ENCODE results near the gene NDUFAF5. TPM values are rescaled to one million over a fixed set of nuclear protein-coding genes. Genes with fewer than 3 reads are reported as not detected.

NDUFAF5 gene
- total RNA-seq, 1 experiment from 2014 or later = 31.8 TPM

DNA sequence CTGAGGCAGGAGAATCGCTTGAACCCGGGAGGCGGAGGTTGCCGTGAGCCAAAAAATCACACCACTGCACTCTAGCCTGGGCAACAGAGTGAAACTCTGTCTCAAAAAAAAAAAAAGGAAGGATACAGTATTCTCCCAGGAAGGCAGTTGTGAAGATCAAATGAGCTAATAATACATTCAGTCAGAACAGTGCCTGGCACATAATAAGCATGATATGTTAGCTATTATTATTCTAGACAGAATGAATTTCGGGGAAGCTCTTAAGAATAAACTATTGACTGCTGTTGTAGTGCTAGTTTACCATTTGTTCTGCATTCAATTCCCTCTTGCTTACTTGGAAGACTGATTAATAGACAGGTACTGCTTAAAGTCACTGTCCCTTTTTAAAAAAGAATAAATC is 40.6 kb downstream of the NDUFAF5 start:
- TF ChIP-seq MXD4 (CRISPR knock-in tag; IDR thresholded peaks at IDR 0.05; ENCODE audit: borderline replicate concordance) (no peak), FOXJ3 (CRISPR knock-in tag; IDR thresholded peaks at IDR 0.05; ENCODE audit: borderline replicate concordance) (no peak), ELF4 (CRISPR knock-in tag; IDR thresholded peaks at IDR 0.05; ENCODE audit: low read depth) (no peak), ZNF138 (CRISPR knock-in tag; conservative IDR thresholded peaks at IDR 0.05) (no peak), CBFB (CRISPR knock-in tag; IDR thresholded peaks at IDR 0.05; ENCODE audit: low read depth) (no peak), TCF7 (CRISPR knock-in tag; IDR thresholded peaks at IDR 0.05; ENCODE audit: low read depth) (no peak), NR2C2 (CRISPR knock-in tag; IDR thresholded peaks at IDR 0.05) (no peak)
- TF ChIP-seq, protein P1, sequence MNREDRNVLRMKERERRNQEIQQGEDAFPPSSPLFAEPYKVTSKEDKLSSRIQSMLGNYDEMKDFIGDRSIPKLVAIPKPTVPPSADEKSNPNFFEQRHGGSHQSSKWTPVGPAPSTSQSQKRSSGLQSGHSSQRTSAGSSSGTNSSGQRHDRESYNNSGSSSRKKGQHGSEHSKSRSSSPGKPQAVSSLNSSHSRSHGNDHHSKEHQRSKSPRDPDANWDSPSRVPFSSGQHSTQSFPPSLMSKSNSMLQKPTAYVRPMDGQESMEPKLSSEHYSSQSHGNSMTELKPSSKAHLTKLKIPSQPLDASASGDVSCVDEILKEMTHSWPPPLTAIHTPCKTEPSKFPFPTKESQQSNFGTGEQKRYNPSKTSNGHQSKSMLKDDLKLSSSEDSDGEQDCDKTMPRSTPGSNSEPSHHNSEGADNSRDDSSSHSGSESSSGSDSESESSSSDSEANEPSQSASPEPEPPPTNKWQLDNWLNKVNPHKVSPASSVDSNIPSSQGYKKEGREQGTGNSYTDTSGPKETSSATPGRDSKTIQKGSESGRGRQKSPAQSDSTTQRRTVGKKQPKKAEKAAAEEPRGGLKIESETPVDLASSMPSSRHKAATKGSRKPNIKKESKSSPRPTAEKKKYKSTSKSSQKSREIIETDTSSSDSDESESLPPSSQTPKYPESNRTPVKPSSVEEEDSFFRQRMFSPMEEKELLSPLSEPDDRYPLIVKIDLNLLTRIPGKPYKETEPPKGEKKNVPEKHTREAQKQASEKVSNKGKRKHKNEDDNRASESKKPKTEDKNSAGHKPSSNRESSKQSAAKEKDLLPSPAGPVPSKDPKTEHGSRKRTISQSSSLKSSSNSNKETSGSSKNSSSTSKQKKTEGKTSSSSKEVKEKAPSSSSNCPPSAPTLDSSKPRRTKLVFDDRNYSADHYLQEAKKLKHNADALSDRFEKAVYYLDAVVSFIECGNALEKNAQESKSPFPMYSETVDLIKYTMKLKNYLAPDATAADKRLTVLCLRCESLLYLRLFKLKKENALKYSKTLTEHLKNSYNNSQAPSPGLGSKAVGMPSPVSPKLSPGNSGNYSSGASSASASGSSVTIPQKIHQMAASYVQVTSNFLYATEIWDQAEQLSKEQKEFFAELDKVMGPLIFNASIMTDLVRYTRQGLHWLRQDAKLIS (CRISPR knock-in tag; IDR thresholded peaks at IDR 0.05; ENCODE audit: borderline replicate concordance) = no peak
- TF ChIP-seq, protein P2, sequence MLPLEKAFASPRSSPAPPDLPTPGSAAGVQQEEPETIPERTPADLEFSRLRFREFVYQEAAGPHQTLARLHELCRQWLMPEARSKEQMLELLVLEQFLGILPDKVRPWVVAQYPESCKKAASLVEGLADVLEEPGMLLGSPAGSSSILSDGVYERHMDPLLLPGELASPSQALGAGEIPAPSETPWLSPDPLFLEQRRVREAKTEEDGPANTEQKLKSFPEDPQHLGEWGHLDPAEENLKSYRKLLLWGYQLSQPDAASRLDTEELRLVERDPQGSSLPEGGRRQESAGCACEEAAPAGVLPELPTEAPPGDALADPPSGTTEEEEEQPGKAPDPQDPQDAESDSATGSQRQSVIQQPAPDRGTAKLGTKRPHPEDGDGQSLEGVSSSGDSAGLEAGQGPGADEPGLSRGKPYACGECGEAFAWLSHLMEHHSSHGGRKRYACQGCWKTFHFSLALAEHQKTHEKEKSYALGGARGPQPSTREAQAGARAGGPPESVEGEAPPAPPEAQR (CRISPR knock-in tag; IDR thresholded peaks at IDR 0.05) = no peak
- TF ChIP-seq, protein P3, sequence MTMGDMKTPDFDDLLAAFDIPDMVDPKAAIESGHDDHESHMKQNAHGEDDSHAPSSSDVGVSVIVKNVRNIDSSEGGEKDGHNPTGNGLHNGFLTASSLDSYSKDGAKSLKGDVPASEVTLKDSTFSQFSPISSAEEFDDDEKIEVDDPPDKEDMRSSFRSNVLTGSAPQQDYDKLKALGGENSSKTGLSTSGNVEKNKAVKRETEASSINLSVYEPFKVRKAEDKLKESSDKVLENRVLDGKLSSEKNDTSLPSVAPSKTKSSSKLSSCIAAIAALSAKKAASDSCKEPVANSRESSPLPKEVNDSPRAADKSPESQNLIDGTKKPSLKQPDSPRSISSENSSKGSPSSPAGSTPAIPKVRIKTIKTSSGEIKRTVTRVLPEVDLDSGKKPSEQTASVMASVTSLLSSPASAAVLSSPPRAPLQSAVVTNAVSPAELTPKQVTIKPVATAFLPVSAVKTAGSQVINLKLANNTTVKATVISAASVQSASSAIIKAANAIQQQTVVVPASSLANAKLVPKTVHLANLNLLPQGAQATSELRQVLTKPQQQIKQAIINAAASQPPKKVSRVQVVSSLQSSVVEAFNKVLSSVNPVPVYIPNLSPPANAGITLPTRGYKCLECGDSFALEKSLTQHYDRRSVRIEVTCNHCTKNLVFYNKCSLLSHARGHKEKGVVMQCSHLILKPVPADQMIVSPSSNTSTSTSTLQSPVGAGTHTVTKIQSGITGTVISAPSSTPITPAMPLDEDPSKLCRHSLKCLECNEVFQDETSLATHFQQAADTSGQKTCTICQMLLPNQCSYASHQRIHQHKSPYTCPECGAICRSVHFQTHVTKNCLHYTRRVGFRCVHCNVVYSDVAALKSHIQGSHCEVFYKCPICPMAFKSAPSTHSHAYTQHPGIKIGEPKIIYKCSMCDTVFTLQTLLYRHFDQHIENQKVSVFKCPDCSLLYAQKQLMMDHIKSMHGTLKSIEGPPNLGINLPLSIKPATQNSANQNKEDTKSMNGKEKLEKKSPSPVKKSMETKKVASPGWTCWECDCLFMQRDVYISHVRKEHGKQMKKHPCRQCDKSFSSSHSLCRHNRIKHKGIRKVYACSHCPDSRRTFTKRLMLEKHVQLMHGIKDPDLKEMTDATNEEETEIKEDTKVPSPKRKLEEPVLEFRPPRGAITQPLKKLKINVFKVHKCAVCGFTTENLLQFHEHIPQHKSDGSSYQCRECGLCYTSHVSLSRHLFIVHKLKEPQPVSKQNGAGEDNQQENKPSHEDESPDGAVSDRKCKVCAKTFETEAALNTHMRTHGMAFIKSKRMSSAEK (CRISPR knock-in tag; IDR thresholded peaks at IDR 0.05; ENCODE audit: borderline replicate concordance) = no peak
- TF ChIP-seq, protein P4, sequence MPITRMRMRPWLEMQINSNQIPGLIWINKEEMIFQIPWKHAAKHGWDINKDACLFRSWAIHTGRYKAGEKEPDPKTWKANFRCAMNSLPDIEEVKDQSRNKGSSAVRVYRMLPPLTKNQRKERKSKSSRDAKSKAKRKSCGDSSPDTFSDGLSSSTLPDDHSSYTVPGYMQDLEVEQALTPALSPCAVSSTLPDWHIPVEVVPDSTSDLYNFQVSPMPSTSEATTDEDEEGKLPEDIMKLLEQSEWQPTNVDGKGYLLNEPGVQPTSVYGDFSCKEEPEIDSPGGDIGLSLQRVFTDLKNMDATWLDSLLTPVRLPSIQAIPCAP (CRISPR knock-in tag; IDR thresholded peaks at IDR 0.05) = no peak
- TF ChIP-seq, protein P5, sequence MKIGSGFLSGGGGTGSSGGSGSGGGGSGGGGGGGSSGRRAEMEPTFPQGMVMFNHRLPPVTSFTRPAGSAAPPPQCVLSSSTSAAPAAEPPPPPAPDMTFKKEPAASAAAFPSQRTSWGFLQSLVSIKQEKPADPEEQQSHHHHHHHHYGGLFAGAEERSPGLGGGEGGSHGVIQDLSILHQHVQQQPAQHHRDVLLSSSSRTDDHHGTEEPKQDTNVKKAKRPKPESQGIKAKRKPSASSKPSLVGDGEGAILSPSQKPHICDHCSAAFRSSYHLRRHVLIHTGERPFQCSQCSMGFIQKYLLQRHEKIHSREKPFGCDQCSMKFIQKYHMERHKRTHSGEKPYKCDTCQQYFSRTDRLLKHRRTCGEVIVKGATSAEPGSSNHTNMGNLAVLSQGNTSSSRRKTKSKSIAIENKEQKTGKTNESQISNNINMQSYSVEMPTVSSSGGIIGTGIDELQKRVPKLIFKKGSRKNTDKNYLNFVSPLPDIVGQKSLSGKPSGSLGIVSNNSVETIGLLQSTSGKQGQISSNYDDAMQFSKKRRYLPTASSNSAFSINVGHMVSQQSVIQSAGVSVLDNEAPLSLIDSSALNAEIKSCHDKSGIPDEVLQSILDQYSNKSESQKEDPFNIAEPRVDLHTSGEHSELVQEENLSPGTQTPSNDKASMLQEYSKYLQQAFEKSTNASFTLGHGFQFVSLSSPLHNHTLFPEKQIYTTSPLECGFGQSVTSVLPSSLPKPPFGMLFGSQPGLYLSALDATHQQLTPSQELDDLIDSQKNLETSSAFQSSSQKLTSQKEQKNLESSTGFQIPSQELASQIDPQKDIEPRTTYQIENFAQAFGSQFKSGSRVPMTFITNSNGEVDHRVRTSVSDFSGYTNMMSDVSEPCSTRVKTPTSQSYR (CRISPR knock-in tag; IDR thresholded peaks at IDR 0.05) = no peak
- TF ChIP-seq, protein P6, sequence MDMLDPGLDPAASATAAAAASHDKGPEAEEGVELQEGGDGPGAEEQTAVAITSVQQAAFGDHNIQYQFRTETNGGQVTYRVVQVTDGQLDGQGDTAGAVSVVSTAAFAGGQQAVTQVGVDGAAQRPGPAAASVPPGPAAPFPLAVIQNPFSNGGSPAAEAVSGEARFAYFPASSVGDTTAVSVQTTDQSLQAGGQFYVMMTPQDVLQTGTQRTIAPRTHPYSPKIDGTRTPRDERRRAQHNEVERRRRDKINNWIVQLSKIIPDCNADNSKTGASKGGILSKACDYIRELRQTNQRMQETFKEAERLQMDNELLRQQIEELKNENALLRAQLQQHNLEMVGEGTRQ (CRISPR knock-in tag; IDR thresholded peaks at IDR 0.05) = no peak
- H3K36me3 Mint-ChIP-seq = no peaks in the 10 kb centered on the region
- H3K9me3 Mint-ChIP-seq = no peaks in the 10 kb centered on the region
- no peaks in the 10 kb centered on the region for H3K27me3 Mint-ChIP-seq (ENCODE audit: low read depth)
- H3K4me1 Mint-ChIP-seq = peaks cover 5% of the 10 kb centered on the region
- H3K4me3 Mint-ChIP-seq = no peak overlapping the region
- ChIA-PET CTCF (interaction anchor here (1.9 kb wide), 1 partner anchor 37 kb away, joined by 4 read pairs; no protein-coding TSS in a partner anchor), POLR2A (interaction anchor here (0.7 kb wide), 1 partner anchor 254 kb away, joined by 3 read pairs; no protein-coding TSS in a partner anchor)
- H3K27ac Mint-ChIP-seq = no peak overlapping the region
- ATAC-seq = no peak
- no peak for DNase-seq (ENCODE audit: low spot score)
